ENCODE results near the gene CHST8.
A peak's percentile ranks its signal among the peaks of the same experiment; 100 is the strongest.

The CHST8 gene

GRCh38 chr19:33773704-33774624, 152.2 kb downstream of the CHST8 start:
- DNase-seq, result no peak

- no peak for DNase-seq
Measured at GRCh38 chr19:33774751-33775150, 153.0 kb downstream of the CHST8 start.

DNA sequence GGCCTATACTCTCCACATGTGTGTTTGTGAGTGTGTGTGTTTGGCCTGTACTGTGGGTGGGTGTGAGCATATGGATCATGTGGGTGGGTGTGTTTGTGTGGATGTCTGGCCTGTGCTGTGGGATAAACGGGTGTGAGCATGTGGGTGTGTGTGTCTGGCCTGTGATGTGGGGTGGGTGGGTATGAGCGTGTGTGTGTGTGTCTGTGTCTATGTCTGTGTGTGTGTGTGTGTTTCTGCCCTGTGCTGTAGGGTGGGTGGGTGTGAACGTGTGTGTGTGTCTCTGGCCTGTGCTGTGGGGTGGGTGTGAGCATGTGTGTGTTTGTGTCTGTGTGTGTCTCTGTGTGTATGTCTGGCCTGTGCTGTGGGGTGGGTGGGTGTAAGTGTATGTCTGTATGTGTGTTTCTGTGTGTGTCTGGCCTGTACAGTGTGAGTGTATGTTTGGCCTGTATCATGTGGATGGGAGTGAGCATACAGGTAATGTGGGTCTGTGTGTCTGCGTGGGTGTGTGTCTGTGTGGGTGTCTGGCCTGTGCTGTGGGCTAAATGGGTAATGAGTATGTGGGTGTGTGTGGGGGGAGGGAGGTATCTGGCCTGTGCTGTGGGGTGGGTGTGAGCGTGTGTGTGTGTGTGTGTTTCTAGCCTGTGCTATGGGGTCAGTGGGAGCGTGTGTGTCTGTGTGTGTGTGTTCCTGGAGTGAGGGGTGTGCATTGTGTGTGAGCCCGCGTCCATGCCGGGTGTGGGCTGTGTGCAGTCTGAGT, 154.2 kb downstream of the CHST8 start:
- DNase-seq, result no peak

- DNase-seq, result no peak
Measured at GRCh38 chr19:33777351-33777750, 155.6 kb downstream of the CHST8 start.

GRCh38 chr19:33777753-33778088, 156.0 kb downstream of the CHST8 start:
- no peak for DNase-seq

DNA sequence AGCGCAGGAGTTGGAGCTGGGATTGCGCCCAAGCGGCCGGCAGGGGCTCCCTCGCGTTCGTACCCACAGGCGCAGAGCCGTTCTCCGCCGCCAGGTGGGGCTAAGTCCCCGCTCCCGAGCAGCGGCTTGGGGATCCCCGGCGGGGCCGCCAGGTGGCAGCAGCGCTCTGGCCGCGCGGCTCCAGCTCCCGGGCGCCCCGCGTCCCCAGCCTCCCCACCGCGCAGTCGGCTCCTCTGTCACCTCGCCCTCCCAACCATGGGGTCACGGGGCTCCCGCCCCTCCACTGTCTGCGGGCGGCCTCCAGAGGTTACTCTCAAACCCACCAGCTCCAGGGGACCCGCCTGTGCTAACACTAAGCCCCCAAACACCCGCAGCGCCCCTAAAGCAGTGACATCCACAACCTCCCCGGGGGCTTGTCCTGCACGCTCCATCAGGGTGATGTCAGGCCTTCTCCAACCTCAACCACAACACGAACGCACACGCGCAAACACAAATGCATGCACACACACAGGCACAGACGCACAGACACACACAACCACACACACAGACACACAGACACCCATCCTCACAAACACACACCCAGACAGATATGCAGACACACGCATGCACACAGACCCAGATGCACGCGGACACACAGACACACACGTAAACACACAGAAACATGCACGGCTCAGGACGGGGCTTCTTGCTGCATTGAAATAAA, 156.5 kb downstream of the CHST8 start:
- DNase-seq, result peak; percentile 30 to 41

GRCh38 chr19:33779849-33780248, 158.1 kb downstream of the CHST8 start:
- DNase-seq, result no peak

GRCh38 chr19:33780251-33780650, 158.5 kb downstream of the CHST8 start:
- DNase-seq, result no peak

DNA sequence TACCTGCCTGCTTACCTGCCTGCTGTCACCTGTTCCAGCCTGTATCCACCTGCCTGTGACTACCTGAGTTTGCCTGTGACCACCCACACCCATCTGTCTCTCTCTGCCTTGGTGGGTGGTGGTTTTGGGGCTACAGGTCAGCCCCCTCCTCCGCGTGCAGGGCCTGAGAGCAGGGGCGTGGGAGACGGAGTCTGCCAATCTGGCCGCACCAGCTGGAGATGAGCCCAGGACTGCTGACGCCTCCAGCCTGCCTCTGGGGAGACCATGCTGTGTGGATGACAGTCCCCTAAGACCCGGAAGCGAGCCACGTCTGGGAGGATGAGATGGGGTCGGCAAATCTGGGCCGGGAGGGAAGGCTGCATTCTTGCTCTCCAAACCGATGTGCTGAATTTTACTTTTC, 159.0 kb downstream of the CHST8 start:
- DNase-seq, result no peak

GRCh38 chr19:33781415-33781935, 159.7 kb downstream of the CHST8 start:
- no peak for DNase-seq

GRCh38 chr19:33781996-33782395, 160.2 kb downstream of the CHST8 start:
- DNase-seq, result no peak

DNA sequence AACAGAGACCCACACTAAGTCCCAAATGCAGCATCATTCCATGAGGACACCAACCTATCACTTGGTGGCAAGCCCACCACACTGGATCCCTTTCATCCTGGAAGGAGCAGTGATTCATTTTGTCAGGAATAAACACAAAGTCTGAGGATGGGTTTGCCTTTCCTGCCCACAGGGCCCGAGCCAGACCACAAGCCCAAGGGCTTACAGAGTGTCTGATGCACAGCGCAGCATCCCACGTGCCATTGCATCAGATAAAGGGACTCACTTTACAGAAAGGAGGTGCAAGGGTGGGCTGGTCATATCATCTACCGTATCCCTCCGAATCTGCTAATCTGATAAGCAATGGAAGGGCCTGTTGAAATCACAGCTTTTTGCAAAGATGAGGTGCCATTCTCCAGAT, 162.7 kb downstream of the CHST8 start:
- no peak for DNase-seq

DNA sequence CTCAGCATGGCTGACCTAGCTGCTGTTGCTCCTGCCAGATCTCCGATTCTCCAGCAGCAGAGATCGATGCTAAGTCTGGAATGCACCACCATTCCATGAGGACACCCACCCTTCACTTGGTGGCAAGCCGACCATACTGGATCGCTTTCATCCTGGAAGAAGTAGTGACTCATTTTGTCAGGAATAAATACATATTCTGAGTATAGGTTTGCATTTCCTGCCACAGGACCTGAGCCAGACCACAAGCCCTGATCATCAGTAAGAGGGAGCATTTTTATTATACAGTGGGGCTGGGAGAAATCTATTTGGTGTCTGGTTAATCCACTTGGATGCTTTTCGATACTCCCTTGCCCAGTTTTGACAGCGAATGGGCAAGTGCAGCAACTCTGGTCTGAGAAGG, 164.0 kb downstream of the CHST8 start:
- DNase-seq, result no peak

DNA sequence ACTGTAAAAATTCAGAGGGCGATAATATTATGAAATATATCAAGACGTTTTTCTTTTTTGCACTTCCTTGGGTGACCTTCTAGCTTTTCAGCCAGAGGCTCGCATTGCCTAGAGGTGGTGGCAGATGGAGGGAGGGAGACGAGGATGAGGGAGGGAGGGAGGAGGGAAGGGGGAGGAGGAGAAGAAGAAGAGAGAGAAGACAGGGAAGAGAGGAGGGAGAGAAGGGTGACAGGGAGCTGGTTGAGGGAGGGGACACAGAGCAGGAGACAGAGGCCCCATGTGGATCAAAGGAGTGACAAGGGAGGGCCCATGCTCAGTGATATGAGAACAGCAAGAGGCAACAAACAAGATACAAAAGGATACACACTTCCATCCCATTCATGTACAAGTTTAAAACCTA, 166.9 kb downstream of the CHST8 start:
- no peak for DNase-seq

- DNase-seq, result no peak
Measured at GRCh38 chr19:33789344-33789743, 167.6 kb downstream of the CHST8 start.

- no peak for DNase-seq
Measured at GRCh38 chr19:33794683-33795369, 173.1 kb downstream of the CHST8 start.

DNA sequence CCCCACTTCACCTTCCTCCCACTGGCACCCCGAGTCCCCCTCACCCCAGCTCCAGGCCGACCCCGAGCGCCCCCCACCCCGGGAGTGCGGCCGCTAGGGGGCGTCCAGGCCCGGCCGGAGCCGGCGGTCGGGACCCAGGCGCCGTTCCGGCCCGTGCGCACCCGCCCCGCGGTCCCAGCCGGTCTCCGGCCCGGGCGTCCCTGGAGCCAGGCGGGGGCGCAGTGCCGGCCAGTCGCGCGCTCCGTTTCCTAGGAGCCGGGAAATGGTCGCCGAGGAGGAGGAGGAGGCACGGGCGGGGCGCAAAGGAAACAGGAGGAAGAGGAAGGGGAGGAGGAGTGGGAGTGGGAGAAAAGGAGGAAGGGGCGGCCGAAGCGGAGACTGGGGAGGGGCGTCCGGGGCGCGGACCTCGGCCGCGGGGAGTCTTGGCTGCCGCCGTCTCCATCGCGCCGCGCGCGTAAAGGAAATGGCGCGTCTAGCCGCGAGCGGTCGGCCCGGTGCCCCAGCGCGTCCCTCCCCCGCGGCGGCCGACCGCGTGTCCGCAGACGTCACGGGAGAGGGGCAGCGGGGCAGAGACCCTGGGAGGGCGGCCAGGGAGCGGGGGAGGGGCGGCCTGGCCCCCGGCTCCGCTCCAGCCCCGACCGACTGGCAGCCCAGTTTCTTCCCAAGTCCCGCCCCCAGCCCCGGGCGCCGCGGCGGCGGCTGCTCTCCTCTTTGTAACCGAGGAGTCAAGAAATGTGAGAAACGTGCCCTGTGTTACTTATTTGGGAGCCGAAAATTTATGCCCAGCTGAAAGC, 173.8 kb downstream of the CHST8 start:
- DNase-seq, result no peak

GRCh38 chr19:33796164-33796875, 174.6 kb downstream of the CHST8 start, which contains the start of gene KCTD15:
KCTD15 (plus strand) TSS chr19:33796870; CDS start chr19:33800455, 3,585 bp downstream.
- no peak for DNase-seq

GRCh38 chr19:33797802-33798671, 176.3 kb downstream of the CHST8 start:
- DNase-seq, result no peak

GRCh38 chr19:33798681-33799111, 176.9 kb downstream of the CHST8 start:
- DNase-seq, result no peak

Measured in NCI-H187 (cell line).